Stomach (tissue), 9 donors: ENCODE measurements around the gene MTHFR. TPM values are rescaled to one million over a fixed set of nuclear protein-coding genes. Genes with fewer than 3 reads are reported as not detected.
A peak's percentile ranks its signal among the peaks of the same experiment; 100 is the strongest.

ENCODE experiments used
- DNase-seq, 2 donors: peaks; one replicate each; pipeline versions ENCODE4 v3.0.0 to v3.0.0-alpha.2; 2013 to 2019
- H3K27ac ChIP-seq, 5 donors: fragments of 200-600 bp in 4 of 5; sonication (generic) in 4 of 5; one replicate each; pipeline ENCODE4 v1.5.1; 2013 to 2019; ENCODE audit warnings: mild to moderate bottlenecking in 1 of 5, moderate library complexity in 1 of 5
- H3K27me3 ChIP-seq, 3 donors: fragments of 200-600 bp; sonication (generic); one replicate each; pipeline ENCODE4 v1.5.1; 2017 to 2019; ENCODE audit warnings: mixed run types in 1 of 3
- H3K36me3 ChIP-seq, 4 donors: fragments of 200-600 bp; sonication (generic); 1 replicate in 3 of 4; 2 replicates in 1 of 4; pipeline ENCODE4 v1.5.1; 2016 to 2019
- H3K4me1 ChIP-seq, 4 donors: fragments of 200-600 bp; sonication (generic); one replicate each; pipeline ENCODE4 v1.5.1; 2016 to 2019
- H3K4me3 ChIP-seq, 4 donors: fragments of 200-600 bp; sonication (generic) in 3 of 4; one replicate each; pipeline ENCODE4 v1.5.1; 2016 to 2019; ENCODE audit warnings: mild to moderate bottlenecking in 1 of 4
- H3K9me3 ChIP-seq, 4 donors: fragments of 200-600 bp; sonication (generic); one replicate each; pipeline ENCODE4 v1.5.1; 2016 to 2019
- EP300 ChIP-seq: sonication (generic); formaldehyde crosslinking; IDR thresholded peaks from one replicate; pipeline ENCODE4 v1.6.1; 2017; ENCODE audit warnings: antibody characterized with exemption
- POLR2A ChIP-seq, 4 donors: fragments of 450-650 bp; IDR thresholded peaks; one replicate each; pipeline ENCODE4 v1.6.1; 2016; ENCODE audit warnings: antibody characterized with exemption in 4 of 4, control low read depth in 2 of 4, mild to moderate bottlenecking in 1 of 4, moderate library complexity in 1 of 4
- POLR2AphosphoS5 ChIP-seq, 3 donors: sonication (generic); formaldehyde crosslinking; IDR thresholded peaks; one replicate each; pipeline ENCODE4 v1.6.1; 2016; ENCODE audit warnings: antibody characterized with exemption in 3 of 3
- WGBS, 5 donors: extraction: QIAGEN DNeasy Blood & Tissue Kit in 3 of 5; methylation state at CpG; one replicate each; pipeline versions ENCODE4 v1.1.5 to v1.1.7; 2013 to 2018; 5-methylcytosine and 5-hydroxymethylcytosine counted together
- intact Hi-C: fragments of 100-400 bp; cut with DNase I; formaldehyde crosslinking; loops from one replicate; pipeline ENCODE4 v1.15.1; 2023; ENCODE audit warnings: low total_unique reads
- polyA plus RNA-seq, 3 donors: library from polyadenylated mRNA; stranded (reverse); fragments of 200-250 nt; gene quantifications; one replicate each; pipeline ENCODE4 v1.2.3, GENCODE V29; 2013
- total RNA-seq, 5 donors: library from RNA; depleted of rRNA; stranded (reverse); fragments of >200 nt; gene quantifications; one replicate each; pipeline versions ENCODE4 v1.1.0 to v1.2.3, GENCODE V29; 2014 to 2016
- TF ChIP-seq, protein P1 (sequence below), 7 experiments: fragments of 450-650 bp in 4 of 7; fragments of 200-600 bp in 3 of 7; sonication (generic) in 3 of 7; IDR thresholded peaks; one replicate each; pipeline ENCODE4 v1.5.1; 2016 to 2019; ENCODE audit warnings: antibody characterized with exemption in 7 of 7, control low read depth in 2 of 7, mild to moderate bottlenecking in 1 of 7
- donor health status: healthy with polysubstance abuse.
- donor health status: Bipolar disorder and iron deficiency.
- donor health status: healthy.

The MTHFR gene
- total and polyA plus RNA-seq, 8 donors = 5.3 to 171 (median 49.1) TPM

GRCh38 chr1:11746092-11746491 is 59.7 kb downstream of the MTHFR start:
- DNase-seq = no peak
- Histone ChIP-seq H3K36me3 (peaks cover 23 to 71% (median 57%) of the 10 kb centered on the region in 4 donors), H3K27me3 (no peaks in the 10 kb centered on the region), H3K4me1 (peaks cover 18 to 57% (median 25%) of the 10 kb centered on the region in 4 donors), H3K9me3 (no peaks in the 10 kb centered on the region), H3K27ac (peak overlapping the region in 1 of 5 donors; percentile 61), H3K4me3 (no peak overlapping the region)
- WGBS, 5 donors = 50 to 70% (median 54%) methylated on average over 6 of the region's 6 CpGs
- intact Hi-C loops = no loop called here
- TF ChIP-seq, protein P1, sequence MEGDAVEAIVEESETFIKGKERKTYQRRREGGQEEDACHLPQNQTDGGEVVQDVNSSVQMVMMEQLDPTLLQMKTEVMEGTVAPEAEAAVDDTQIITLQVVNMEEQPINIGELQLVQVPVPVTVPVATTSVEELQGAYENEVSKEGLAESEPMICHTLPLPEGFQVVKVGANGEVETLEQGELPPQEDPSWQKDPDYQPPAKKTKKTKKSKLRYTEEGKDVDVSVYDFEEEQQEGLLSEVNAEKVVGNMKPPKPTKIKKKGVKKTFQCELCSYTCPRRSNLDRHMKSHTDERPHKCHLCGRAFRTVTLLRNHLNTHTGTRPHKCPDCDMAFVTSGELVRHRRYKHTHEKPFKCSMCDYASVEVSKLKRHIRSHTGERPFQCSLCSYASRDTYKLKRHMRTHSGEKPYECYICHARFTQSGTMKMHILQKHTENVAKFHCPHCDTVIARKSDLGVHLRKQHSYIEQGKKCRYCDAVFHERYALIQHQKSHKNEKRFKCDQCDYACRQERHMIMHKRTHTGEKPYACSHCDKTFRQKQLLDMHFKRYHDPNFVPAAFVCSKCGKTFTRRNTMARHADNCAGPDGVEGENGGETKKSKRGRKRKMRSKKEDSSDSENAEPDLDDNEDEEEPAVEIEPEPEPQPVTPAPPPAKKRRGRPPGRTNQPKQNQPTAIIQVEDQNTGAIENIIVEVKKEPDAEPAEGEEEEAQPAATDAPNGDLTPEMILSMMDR (IDR thresholded peaks at IDR 0.05) = no peak
- no peak for TF ChIP-seq POLR2A (IDR thresholded peaks at IDR 0.05)
- TF ChIP-seq EP300 = no peak
- TF ChIP-seq POLR2AphosphoS5 (IDR thresholded peaks at IDR 0.05) = peak in 1 of 3 donors; percentile 6

- H3K4me1 ChIP-seq = peaks cover 22 to 71% (median 33%) of the 10 kb centered on the region in 4 donors
- intact Hi-C loops = no loop called here
- H3K36me3 ChIP-seq = peaks cover 14 to 53% (median 39%) of the 10 kb centered on the region in 4 donors
- H3K27me3 ChIP-seq = no peaks in the 10 kb centered on the region
- H3K4me3 ChIP-seq = no peak overlapping the region
- 82 to 88% (median 85%) methylated on average over 9 of the region's 9 CpGs for WGBS, 5 donors
- TF ChIP-seq EP300 (no peak), POLR2A (IDR thresholded peaks at IDR 0.05) (no peak)
- H3K9me3 ChIP-seq = no peaks in the 10 kb centered on the region
- no peak for DNase-seq
- H3K27ac ChIP-seq = no peak overlapping the region
Measured at GRCh38 chr1:11744287-11744686, 61.5 kb downstream of the MTHFR start.

DNA sequence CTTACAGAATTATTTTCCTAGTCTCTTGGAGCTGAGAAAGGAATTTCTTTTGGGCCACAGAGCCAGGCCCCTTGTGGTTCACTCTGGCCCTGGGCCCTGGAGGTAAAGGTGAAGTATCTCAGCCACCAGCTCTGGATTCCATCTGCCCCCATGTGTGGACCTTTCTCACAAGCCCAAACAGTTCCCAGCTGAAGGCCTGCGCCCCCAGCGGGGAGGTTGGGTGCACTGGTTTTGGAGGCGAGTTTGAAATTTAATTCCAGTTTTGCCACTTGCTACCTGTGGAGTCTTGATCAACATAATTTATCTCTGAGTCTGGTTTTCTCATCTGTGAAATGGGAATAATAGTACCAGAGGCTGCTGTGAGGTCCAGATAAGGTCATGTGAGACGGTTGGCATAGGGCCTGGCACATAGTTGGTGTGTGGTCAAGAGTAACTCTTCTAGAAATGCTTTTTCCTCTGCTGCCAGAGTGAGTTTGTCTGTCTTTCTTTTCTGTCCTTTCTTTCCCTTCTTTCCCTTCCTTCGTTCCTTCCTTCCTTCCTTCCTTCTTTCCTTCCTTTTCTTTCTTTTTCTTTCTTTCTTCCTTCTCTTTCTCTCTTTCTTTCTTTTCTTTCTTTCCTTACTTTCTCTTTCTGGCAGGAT is 63.7 kb downstream of the MTHFR start:
- no peak overlapping the region for H3K27ac ChIP-seq
- H3K36me3 ChIP-seq = peaks cover 3 to 31% (median 16%) of the 10 kb centered on the region in 4 donors
- 78 to 86% (median 81%) methylated on average over 5 of the region's 5 CpGs for WGBS, 5 donors
- no peaks in the 10 kb centered on the region for H3K9me3 ChIP-seq
- no peaks in the 10 kb centered on the region for H3K27me3 ChIP-seq
- intact Hi-C loops = no loop called here
- no peak overlapping the region for H3K4me3 ChIP-seq
- TF ChIP-seq POLR2AphosphoS5 (IDR thresholded peaks at IDR 0.05) (no peak), POLR2A (IDR thresholded peaks at IDR 0.05) (no peak), EP300 (no peak)
- TF ChIP-seq, protein P1 (IDR thresholded peaks at IDR 0.05) = no peak
- H3K4me1 ChIP-seq = peaks cover 31 to 78% (median 41%) of the 10 kb centered on the region in 4 donors
- DNase-seq = no peak

DNA sequence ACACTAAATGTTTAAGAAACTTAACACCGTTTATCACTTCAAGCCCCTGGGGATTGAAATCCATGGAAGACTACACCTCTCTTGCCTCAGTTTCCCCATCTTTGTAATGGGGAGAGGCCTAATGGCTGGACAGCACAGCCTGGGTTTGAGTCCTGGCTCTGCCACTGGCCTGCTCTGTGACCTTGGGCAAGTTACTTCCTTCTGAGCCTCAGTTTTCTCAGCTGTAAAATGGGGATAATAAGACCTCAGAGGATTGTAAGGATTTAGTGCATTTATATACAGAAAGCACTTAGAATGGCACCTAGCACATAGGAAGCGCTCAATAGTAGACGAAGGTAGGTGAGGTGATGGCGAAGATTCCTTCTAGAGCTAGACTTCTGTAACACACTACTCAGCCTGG is 64.3 kb downstream of the MTHFR start:
- no peak for DNase-seq
- H3K36me3 ChIP-seq = peaks cover 3 to 26% (median 11%) of the 10 kb centered on the region in 4 donors
- H3K9me3 ChIP-seq = no peaks in the 10 kb centered on the region
- no peaks in the 10 kb centered on the region for H3K27me3 ChIP-seq
- H3K4me3 ChIP-seq = no peak overlapping the region
- peak overlapping the region in 2 of 5 donors; percentile 19 to 40 for H3K27ac ChIP-seq
- peaks cover 29 to 78% (median 41%) of the 10 kb centered on the region in 4 donors for H3K4me1 ChIP-seq
- TF ChIP-seq POLR2AphosphoS5 (IDR thresholded peaks at IDR 0.05) (no peak), EP300 (no peak), POLR2A (IDR thresholded peaks at IDR 0.05) (no peak)
- TF ChIP-seq, protein P1 (IDR thresholded peaks at IDR 0.05) = no peak
- intact Hi-C loops = no loop called here
- WGBS, 5 donors = 83 to 94% (median 92%) methylated on average over 4 of the region's 4 CpGs
